Mesothelial cell of epicardium (in vitro differentiated cells): ENCODE measurements around the gene SIK3. TPM values are rescaled to one million over a fixed set of nuclear protein-coding genes. Genes with fewer than 3 reads are reported as not detected.

Source experiments
- DNase-seq, 2 experiments: peaks; one replicate each; pipeline ENCODE4 v3.0.0; 2021; ENCODE audit warnings: low spot score in 2 of 2; ENCODE audit not compliant: unreplicated experiment in 2 of 2
- H3K27ac Mint-ChIP-seq: 2 replicates; pipeline ENCODE4 v1.8.0; 2021; ENCODE audit warnings: mixed read lengths
- H3K27me3 Mint-ChIP-seq: 2 replicates; pipeline ENCODE4 v1.8.0; 2021; ENCODE audit warnings: low read depth, mixed read lengths
- H3K36me3 Mint-ChIP-seq: 2 replicates; pipeline ENCODE4 v1.8.0; 2021; ENCODE audit warnings: mixed read lengths
- H3K4me1 Mint-ChIP-seq: 2 replicates; pipeline ENCODE4 v1.8.0; 2021; ENCODE audit warnings: mixed read lengths
- H3K4me3 Mint-ChIP-seq: 2 replicates; pipeline ENCODE4 v1.8.0; 2021; ENCODE audit warnings: mild to moderate bottlenecking, moderate library complexity, mixed read lengths
- H3K9me3 Mint-ChIP-seq: 2 replicates; pipeline ENCODE4 v1.8.0; 2021; ENCODE audit warnings: mixed read lengths
- CTCF ChIP-seq: fragments of 200-600 bp; sonication (generic); IDR thresholded peaks from one replicate; pipeline ENCODE4 v1.5.0; 2021; ENCODE audit warnings: antibody characterized with exemption; ENCODE audit not compliant: unreplicated experiment
- total RNA-seq: library from RNA; stranded (reverse); gene quantifications from 3 replicates; pipeline ENCODE4 v1.2.1, GENCODE V29; 2021

The SIK3 gene
- total RNA-seq, 1 donor from 2014 or later, result 35.6 TPM

DNA sequence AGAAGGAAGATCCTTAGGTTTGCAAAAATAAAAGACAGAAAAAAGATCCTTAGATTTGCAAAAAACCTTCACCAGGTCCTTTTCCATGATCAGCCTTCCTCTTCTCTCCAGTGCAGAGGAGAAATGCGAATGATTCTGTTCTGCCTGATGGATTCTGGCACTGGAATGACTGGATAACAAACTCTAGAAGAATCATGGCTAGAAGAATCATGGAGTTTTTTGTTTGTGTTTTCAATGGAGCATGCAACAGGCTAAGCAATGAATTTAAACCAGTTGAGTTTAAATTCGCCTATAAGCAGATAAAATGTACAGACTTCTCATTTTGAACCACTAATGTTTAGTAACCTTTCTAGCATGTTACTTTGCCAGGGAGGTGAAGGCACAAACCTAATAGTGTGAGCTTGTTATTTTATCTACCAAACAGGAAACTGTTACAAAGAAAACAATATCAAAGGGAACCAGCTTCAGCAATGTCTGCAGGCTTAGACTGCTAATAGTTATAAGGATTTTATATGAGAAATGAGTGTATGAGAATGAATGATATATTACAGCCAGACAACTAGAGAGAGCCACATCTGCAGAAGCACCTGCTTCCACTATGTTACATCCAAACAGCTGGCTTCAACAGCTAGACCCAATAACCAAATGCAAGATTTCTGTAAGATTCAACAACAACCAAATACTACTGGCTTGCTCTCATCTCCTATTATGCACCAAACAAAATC, 196.1 kb downstream of the SIK3 start:
- no peaks in the 10 kb centered on the region for H3K27me3 Mint-ChIP-seq
- DNase-seq, result no peak
- peaks cover 11% of the 10 kb centered on the region for H3K9me3 Mint-ChIP-seq
- peaks cover 14% of the 10 kb centered on the region for H3K36me3 Mint-ChIP-seq
- no peak overlapping the region for H3K27ac Mint-ChIP-seq
- TF ChIP-seq CTCF, result no peak
- H3K4me3 Mint-ChIP-seq, result no peak overlapping the region
- H3K4me1 Mint-ChIP-seq, result no peaks in the 10 kb centered on the region

DNA sequence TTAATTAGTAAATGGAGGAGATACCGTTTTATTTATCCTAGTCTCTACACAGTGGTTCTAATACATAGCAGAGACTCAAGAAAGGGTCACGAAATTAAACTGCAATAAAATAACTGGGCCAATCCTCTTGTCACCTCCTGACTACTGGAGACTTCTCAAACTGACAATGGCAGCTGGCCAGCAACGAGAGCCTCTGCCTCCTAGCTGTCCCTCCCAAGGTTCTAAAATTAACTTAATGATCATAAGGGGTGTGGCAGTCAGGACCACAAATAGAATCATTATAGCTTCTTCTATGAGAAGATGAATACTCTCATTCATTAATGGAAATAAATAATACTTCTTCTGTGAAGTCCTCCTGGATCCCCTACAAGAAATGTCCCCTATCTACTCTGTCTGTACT, 197.0 kb downstream of the SIK3 start:
- no peaks in the 10 kb centered on the region for H3K27me3 Mint-ChIP-seq
- H3K4me1 Mint-ChIP-seq, result no peaks in the 10 kb centered on the region
- TF ChIP-seq CTCF, result no peak
- peaks cover 11% of the 10 kb centered on the region for H3K9me3 Mint-ChIP-seq
- H3K27ac Mint-ChIP-seq, result no peak overlapping the region
- H3K4me3 Mint-ChIP-seq, result no peak overlapping the region
- peaks cover 16% of the 10 kb centered on the region for H3K36me3 Mint-ChIP-seq
- DNase-seq, result no peak

DNA sequence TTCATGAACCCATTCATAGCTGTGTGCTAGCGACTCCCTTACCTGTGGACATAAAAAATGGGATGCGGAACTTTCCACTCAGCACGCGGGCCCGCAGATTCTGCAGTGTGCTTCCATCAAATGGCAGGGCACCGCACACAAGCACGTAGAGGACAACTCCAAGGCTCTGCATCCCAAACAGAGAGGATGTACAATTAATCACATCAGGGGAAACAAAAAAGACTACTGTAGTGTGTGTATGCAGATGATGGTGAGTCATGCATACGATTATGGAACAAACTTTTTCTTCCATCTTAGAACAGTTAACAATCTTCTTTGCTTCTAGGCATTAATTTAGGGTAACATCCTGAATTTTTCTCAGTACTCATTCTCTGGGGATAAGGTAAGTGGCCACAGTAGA, 202.0 kb downstream of the SIK3 start:
- Mint-ChIP-seq H3K27ac (no peak overlapping the region), H3K9me3 (peaks cover 11% of the 10 kb centered on the region), H3K4me1 (peaks cover 7% of the 10 kb centered on the region), H3K27me3 (no peaks in the 10 kb centered on the region), H3K4me3 (no peak overlapping the region), H3K36me3 (peaks cover 30% of the 10 kb centered on the region)
- DNase-seq, result no peak
- TF ChIP-seq CTCF, result no peak

DNA sequence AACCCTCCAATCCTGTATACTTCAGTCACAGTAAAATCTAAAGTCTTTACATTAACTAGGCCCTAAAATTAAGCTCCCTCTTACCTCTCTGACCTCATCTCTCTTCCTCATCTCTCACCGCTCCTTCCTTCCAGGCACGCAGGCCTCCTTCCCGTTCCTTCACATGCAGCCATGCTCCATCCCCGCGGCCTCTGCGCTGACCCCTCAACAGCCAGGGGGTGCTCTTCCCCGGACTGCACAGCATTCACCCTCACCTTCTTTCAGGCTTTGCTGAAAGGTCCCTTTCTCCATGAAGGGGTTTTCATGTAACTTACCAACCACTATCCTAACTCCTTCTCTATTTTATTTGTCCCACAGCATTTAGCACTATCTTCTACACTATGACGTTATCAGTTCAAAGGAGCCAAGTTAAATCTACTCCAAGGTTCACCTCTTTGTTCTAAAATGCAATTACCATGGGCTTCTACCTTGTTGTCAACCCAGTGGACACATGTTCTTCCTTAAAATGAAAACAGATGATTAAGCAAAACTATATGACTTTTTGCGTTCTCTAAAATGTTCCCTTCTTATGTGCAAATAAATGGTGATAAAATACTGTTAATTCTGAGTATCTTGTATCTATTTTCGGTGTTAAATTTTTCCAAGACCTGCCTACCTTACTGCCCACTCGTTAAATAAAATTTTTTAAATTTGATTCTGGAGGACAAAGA, 203.0 kb downstream of the SIK3 start:
- H3K4me1 Mint-ChIP-seq, result peaks cover 7% of the 10 kb centered on the region
- no peak overlapping the region for H3K4me3 Mint-ChIP-seq
- H3K27ac Mint-ChIP-seq, result no peak overlapping the region
- H3K27me3 Mint-ChIP-seq, result no peaks in the 10 kb centered on the region
- peaks cover 26% of the 10 kb centered on the region for H3K36me3 Mint-ChIP-seq
- no peak for DNase-seq
- H3K9me3 Mint-ChIP-seq, result peaks cover 7% of the 10 kb centered on the region
- no peak for TF ChIP-seq CTCF

GRCh38 chr11:116893906-116894305, 204.3 kb downstream of the SIK3 start:
- Mint-ChIP-seq H3K27ac (no peak overlapping the region), H3K4me3 (no peak overlapping the region), H3K27me3 (no peaks in the 10 kb centered on the region), H3K9me3 (no peaks in the 10 kb centered on the region), H3K36me3 (peaks cover 20% of the 10 kb centered on the region), H3K4me1 (peaks cover 7% of the 10 kb centered on the region)
- no peak for DNase-seq
- TF ChIP-seq CTCF, result no peak
